Measurements from ENCODE around the gene SGCA. TPM values are rescaled to one million over a fixed set of nuclear protein-coding genes. Genes with fewer than 3 reads are reported as not detected.

The SGCA gene
- total and polyA plus RNA-seq, 10 of the 15 experiments (the other 5 are each of a cell fraction or from before 2014, with no cell fraction given) = 0.13 to 2.2 (median 0.50) TPM; not detected in 2

DNA sequence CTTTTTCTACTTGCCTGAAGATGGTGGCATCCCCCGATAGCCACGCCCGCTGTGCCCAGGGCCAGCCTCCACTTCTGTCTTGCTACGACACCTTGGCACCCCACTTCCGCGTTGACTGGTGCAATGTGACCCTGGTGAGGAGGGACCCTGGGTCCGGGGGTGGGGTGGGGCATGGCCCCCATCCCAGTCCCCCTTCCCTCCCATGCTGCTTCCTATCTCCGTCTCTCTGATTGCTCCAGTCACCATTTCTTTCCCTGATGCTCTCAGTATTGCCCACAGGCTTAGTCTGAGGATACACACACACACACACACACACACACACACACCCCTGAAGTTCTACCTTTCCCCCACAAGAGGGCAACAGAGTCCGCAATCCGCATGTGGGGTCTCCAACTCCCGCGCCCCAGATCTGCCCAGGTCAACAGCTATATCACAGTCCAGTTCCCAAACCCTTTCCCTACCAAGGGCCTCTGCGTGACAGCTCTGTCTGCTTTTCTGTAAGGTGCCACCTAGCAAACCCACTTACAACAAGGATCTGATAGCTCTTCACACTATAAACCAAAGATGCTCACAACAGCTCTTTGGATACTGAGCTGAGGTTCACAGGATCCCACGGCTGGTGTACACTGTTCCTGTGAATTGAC is 3.4 kb downstream of the SGCA start (continued):
- no peak for TF ChIP-seq TARDBP (IDR thresholded peaks at IDR 0.05; ENCODE audit: borderline replicate concordance)
- peak; percentile 25; the same call in 1 of the 2 replicates for TF ChIP-seq RELB (IDR thresholded peaks at IDR 0.05; ENCODE audit: low read depth)
- TF ChIP-seq TCF3 (IDR thresholded peaks at IDR 0.05; ENCODE audit: borderline replicate concordance, insufficient read depth, low read depth, low read length) = no peak
- TF ChIP-seq CREB1 (IDR thresholded peaks at IDR 0.05; ENCODE audit: low read depth) = 0 out of 2 replicates have a peak, but pooled peaks have one; percentile 38
- TF ChIP-seq HDGF (IDR thresholded peaks at IDR 0.05) = peak; percentile 44; the same call in 1 of the 2 replicates
- no peak for TF ChIP-seq NR2C2 (IDR thresholded peaks at IDR 0.05; ENCODE audit: borderline replicate concordance, control insufficient read depth, insufficient read length, low read depth)
- TF ChIP-seq ZSCAN29 (IDR thresholded peaks at IDR 0.05) = no peak
- no peak for TF ChIP-seq TCF7 (IDR thresholded peaks at IDR 0.05; ENCODE audit: borderline replicate concordance)
- peak; percentile 91 for TF ChIP-seq SMC3 (IDR thresholded peaks at IDR 0.05; ENCODE audit: borderline replicate concordance, low read length)
- peak; percentile 85 for TF ChIP-seq SMARCA5 (IDR thresholded peaks at IDR 0.05)
- 0 out of 4 replicates have a peak, but pooled peaks of 1 of the 2 experiments have one; percentile 39 for TF ChIP-seq BHLHE40 (IDR thresholded peaks at IDR 0.05; ENCODE audit: borderline replicate concordance in 1 of 2, low read depth in 2 of 2, low read length in 1 of 2)
- TF ChIP-seq, protein P1, sequence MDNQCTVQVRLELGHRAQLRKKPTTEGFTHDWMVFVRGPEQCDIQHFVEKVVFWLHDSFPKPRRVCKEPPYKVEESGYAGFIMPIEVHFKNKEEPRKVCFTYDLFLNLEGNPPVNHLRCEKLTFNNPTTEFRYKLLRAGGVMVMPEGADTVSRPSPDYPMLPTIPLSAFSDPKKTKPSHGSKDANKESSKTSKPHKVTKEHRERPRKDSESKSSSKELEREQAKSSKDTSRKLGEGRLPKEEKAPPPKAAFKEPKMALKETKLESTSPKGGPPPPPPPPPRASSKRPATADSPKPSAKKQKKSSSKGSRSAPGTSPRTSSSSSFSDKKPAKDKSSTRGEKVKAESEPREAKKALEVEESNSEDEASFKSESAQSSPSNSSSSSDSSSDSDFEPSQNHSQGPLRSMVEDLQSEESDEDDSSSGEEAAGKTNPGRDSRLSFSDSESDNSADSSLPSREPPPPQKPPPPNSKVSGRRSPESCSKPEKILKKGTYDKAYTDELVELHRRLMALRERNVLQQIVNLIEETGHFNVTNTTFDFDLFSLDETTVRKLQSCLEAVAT (IDR thresholded peaks at IDR 0.05) = peak; percentile 86
- TF ChIP-seq, protein P2, sequence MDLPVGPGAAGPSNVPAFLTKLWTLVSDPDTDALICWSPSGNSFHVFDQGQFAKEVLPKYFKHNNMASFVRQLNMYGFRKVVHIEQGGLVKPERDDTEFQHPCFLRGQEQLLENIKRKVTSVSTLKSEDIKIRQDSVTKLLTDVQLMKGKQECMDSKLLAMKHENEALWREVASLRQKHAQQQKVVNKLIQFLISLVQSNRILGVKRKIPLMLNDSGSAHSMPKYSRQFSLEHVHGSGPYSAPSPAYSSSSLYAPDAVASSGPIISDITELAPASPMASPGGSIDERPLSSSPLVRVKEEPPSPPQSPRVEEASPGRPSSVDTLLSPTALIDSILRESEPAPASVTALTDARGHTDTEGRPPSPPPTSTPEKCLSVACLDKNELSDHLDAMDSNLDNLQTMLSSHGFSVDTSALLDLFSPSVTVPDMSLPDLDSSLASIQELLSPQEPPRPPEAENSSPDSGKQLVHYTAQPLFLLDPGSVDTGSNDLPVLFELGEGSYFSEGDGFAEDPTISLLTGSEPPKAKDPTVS (IDR thresholded peaks at IDR 0.05; ENCODE audit: low read depth, low read length) = peak; percentile 65
- TF ChIP-seq, protein P3, sequence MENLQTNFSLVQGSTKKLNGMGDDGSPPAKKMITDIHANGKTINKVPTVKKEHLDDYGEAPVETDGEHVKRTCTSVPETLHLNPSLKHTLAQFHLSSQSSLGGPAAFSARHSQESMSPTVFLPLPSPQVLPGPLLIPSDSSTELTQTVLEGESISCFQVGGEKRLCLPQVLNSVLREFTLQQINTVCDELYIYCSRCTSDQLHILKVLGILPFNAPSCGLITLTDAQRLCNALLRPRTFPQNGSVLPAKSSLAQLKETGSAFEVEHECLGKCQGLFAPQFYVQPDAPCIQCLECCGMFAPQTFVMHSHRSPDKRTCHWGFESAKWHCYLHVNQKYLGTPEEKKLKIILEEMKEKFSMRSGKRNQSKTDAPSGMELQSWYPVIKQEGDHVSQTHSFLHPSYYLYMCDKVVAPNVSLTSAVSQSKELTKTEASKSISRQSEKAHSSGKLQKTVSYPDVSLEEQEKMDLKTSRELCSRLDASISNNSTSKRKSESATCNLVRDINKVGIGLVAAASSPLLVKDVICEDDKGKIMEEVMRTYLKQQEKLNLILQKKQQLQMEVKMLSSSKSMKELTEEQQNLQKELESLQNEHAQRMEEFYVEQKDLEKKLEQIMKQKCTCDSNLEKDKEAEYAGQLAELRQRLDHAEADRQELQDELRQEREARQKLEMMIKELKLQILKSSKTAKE (IDR thresholded peaks at IDR 0.05; ENCODE audit: low read depth, poor library complexity, severe bottlenecking) = peak; percentile 67
- peak; percentile 41; the same call in 1 of the 3 replicates for TF ChIP-seq POU2F2 (IDR thresholded peaks at IDR 0.05; ENCODE audit: borderline replicate concordance, low read depth, low read length)
- no peak for TF ChIP-seq KAT2A (conservative IDR thresholded peaks at IDR 0.05; ENCODE audit: control insufficient read depth, low read depth, low read length)
- TF ChIP-seq, protein P4, sequence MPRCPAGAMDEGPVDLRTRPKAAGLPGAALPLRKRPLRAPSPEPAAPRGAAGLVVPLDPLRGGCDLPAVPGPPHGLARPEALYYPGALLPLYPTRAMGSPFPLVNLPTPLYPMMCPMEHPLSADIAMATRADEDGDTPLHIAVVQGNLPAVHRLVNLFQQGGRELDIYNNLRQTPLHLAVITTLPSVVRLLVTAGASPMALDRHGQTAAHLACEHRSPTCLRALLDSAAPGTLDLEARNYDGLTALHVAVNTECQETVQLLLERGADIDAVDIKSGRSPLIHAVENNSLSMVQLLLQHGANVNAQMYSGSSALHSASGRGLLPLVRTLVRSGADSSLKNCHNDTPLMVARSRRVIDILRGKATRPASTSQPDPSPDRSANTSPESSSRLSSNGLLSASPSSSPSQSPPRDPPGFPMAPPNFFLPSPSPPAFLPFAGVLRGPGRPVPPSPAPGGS (IDR thresholded peaks at IDR 0.05; ENCODE audit: borderline replicate concordance, insufficient read depth, low read depth, low read length, poor library complexity, severe bottlenecking) = no peak
- TF ChIP-seq NFXL1 (IDR thresholded peaks at IDR 0.05; ENCODE audit: borderline replicate concordance) = no peak
- no peak for TF ChIP-seq NFYB (IDR thresholded peaks at IDR 0.05; ENCODE audit: insufficient read depth, low read depth, low read length)
- TF ChIP-seq, protein P5, sequence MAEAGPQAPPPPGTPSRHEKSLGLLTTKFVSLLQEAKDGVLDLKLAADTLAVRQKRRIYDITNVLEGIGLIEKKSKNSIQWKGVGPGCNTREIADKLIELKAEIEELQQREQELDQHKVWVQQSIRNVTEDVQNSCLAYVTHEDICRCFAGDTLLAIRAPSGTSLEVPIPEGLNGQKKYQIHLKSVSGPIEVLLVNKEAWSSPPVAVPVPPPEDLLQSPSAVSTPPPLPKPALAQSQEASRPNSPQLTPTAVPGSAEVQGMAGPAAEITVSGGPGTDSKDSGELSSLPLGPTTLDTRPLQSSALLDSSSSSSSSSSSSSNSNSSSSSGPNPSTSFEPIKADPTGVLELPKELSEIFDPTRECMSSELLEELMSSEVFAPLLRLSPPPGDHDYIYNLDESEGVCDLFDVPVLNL (IDR thresholded peaks at IDR 0.05; ENCODE audit: low read depth, low read length) = 0 out of 2 replicates have a peak, but pooled peaks have one; percentile 18

Measured in GM12878 (cell line).